HG03196 (cell line): ENCODE results near the gene OR52W1.

Experiments
- ATAC-seq: cut with Tn5 transposase; IDR thresholded peaks from one replicate; pipeline ENCODE4 v1.9.1; 2021; ENCODE audit not compliant: unreplicated experiment

Gene OR52W1, protein sequence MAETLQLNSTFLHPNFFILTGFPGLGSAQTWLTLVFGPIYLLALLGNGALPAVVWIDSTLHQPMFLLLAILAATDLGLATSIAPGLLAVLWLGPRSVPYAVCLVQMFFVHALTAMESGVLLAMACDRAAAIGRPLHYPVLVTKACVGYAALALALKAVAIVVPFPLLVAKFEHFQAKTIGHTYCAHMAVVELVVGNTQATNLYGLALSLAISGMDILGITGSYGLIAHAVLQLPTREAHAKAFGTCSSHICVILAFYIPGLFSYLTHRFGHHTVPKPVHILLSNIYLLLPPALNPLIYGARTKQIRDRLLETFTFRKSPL

GRCh38 chr11:6199174-6199810 lies at the start of gene OR52W1:
OR52W1 (plus strand) TSS chr11:6199224; CDS start chr11:6199224, 0 bp downstream.
- ATAC-seq, result no peak

- ATAC-seq, result no peak
Measured at GRCh38 chr11:6151117-6151516, 47.9 kb upstream of the OR52W1 start.

DNA sequence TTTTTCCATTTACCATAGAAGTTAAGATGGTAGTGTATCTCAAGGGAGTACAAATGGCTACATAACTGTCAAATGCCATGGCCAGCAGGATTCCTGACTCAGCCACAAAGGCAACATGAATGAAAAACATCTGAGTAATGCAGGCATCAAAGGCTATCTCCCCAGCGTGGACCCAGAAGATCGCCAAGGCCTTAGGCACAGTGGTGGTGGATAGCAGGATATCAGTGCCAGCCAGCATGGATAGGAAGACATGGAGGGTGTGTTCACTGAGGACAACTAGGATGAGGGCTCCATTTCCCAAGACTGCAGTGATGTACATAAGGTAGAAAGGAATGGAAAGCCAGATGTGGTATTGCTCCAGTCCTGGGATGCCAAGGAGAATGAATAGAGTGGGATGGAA lies 46.9 kb upstream of the OR52W1 start:
- no peak for ATAC-seq

DNA sequence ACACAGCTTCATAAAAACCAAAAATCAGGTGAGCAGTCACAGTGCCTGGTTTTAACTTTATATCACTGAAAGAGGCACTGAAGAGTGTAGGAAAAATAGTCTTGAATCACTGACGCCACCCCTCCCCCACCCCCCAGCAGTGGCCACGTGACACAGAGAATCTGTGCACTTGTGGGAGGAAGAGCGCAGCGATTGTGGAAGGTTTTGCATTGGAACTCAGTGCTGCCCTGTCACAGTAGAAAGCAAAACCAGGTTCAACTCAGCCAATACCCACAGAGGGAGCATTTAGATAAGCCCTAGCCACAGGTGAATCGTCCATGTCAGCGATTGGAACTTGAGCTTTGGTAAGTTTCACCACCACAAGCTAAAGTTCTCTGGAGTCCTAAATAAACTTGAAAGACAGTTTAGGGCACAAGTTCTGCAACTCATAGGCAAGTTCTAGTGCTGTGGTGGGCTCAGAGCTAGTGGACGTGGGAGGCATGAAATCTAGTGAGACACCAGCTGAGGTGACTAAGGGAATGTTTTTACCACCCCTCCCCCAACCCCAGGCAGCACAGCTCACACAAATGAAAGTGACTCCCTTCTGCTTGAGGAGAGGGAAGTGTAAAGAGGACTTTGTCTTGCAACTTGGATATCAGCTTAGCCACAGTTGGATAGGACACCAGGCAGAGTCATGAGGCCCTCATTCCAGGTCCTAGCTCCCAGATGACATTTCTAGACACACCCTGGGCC lies 42.2 kb upstream of the OR52W1 start:
- ATAC-seq, result no peak

DNA sequence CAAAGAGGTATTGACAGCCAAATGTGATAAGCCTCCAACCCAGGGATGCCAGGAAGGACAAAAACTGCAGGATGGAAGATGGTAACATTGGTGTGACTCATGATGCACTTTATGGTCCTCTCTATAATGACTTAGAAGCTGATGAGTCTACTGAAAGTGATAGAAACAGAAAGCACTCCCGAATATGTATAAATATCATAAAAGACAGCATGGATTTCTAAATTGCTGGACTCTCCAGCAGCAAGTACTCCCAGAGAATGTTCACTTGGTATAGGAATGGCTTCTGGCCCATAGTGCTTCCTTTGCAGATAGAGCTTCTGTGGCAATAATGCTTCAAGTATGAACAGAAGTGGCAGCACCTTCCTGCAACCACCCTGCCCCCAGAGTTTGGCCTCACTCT lies 28.8 kb upstream of the OR52W1 start, which contains the start of gene OR52B2:
OR52B2 (minus strand) TSS at position 101 of the 400 bp plus-strand sequence; CDS start at position 101, 0 bp downstream.
- no peak for ATAC-seq

- ATAC-seq, result no peak
Measured at GRCh38 chr11:6175440-6175839, 23.6 kb upstream of the OR52W1 start.

- ATAC-seq, result no peak
Measured at GRCh38 chr11:6191742-6192141, 7.3 kb upstream of the OR52W1 start.

- no peak for ATAC-seq
Measured at GRCh38 chr11:6194065-6194581, 4.9 kb upstream of the OR52W1 start.

DNA sequence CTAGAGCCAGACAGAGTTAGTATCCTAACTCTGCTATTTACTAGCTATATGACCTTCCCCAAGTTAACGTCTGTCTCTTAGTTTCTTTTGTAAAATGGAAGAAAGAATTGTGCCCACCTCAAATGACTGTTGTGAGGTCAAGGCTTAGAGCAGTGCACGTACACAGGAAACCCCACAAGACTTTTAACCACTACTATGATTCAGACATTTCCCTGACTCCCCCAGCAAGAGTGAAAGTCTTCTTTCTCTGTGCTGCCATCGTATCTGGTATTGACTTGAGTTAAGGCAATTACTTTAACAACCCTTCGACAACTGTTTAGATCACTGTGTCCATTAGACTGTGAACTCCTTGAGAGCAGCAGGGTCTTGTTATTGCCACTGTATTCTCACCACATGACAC lies 2.6 kb upstream of the OR52W1 start:
- no peak for ATAC-seq

GRCh38 chr11:6197466-6198200 lies 1.4 kb upstream of the OR52W1 start:
- ATAC-seq, result no peak

DNA sequence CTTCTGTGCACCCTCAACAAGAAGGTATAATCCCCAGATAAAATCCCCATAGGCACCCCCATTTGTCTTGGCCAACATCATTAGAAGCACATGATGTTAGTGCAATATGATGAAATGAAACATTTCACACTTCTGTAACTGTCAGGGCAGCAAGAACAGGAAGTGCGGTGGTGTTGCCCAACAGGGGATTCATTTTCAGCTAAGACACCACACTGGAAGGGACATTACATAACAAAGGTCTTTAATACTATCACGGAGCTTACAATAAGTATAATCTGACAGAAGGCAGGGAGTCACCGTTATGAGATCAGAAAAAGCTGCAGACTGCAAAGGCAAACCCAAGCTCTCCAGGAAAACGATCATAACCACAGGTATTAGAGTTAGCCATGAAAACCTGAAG lies 2.0 kb downstream of the OR52W1 start:
- no peak for ATAC-seq

DNA sequence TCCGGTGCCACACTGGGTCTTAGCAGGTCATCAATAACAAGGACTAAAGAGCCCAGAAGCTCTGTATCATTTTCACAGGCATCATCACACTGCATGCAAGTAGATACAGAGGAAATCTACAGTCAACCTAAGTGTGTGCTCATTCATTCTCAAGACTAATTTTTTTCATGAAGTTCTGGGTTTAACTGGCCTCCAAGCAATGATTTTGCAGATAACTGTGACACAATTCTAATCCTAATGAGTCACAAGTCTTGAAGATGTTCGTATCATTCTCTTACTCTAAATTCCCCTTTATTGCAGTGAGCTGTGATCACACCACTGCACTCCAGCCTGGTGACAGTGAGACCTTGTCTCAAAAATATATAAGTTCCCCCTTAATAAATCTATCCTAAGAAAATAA lies 2.5 kb downstream of the OR52W1 start:
- ATAC-seq, result no peak

GRCh38 chr11:6202041-6202440 lies 3.0 kb downstream of the OR52W1 start:
- no peak for ATAC-seq

DNA sequence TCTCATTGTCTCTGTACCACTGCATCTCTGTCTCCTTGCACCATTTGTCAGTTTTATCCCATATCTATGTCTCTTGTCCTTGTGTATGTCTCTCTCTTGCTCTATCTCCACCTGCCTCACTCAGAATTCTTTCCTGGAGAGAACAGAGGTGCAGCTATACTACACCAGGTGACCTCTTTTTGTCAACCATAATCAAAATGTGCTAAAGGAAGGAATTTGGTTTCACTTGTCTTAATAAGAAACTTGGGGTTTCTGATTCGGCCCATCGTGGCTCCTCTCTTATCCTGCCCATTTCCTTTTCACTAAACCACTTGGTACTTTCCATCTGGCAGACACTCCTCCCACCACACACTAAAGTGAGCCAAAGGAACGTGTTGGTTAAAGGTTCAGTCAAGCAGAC lies 4.3 kb downstream of the OR52W1 start:
- peak; percentile 75 for ATAC-seq

DNA sequence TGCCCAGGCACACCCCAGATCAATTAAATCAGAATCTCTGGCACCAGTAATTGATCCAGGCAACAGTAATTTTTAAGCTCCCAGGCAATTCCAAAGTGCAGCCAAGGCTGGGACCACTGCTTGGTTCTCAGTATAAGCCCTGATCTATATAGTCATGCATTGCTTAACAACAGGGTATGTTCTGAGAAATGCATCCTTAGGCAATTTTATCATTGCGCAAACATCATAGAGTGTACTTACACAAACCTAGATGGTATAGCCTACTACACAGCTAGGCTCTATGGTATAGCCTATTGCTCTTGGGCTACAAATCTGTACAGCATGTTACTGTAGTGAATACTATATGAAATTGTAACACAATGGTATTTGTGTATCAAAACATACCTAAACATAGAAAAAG lies 5.7 kb downstream of the OR52W1 start:
- ATAC-seq, result no peak

DNA sequence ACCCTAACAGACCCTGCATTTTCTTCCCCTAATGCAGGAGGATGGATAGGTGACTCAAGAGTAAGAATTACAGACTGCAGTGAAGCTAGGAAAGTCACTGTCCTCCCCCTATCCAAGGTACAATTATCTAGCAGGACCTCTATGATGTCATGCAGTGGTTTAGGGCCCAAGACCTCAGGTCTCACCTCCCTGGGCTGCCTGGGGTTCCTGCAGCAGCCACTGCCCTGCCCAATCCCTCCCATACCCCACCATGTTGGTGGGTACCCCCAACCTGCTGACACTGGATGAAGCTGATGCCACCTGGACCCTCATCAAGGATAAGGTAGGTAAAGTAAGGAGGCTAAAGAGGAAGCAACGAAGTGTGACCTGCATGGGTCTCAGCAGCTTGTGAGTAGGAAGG lies 6.3 kb downstream of the OR52W1 start, which contains the start of gene C11orf42:
C11orf42 (plus strand) TSS at position 192 of the 400 bp plus-strand sequence; CDS start at position 251, 59 bp downstream.
- ATAC-seq, result no peak

DNA sequence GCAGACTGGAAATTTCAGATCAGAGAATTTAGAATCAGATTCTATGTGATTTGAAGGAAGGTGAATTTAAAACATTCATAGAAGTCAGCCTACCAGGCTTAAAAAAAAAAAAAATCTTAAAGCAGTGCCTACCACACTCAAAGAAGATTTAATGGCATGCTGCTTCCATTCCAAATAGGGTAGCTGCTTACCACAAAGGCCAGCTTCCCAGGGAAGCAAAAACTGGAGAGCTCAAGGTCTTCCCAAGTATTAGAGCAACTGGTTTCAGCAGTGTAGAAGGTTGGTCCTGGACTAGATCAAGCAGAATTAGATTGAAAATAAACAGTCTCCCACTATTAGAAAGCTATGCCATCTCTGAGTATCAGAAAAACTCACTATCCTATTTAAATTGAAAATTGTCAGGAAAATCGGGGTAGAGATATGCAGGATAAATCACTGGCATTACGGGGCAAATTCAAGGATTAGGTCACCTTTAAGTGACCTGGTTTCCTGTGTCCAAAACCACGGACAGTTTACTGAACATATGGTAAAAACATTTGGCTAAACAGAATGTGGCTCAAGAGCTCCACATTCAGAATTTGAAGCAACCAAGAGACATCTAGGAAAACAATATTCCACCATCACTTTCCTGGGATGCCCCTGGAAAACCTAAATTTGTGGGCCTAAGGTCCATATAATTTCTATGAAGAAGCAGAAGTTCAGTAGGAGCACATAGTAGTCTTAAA lies 7.6 kb downstream of the OR52W1 start:
- ATAC-seq, result no peak

GRCh38 chr11:6209801-6210200 lies 10.8 kb downstream of the OR52W1 start:
- ATAC-seq, result no peak

GRCh38 chr11:6210274-6210955 lies 11.4 kb downstream of the OR52W1 start:
- no peak for ATAC-seq

GRCh38 chr11:6214530-6214929 lies 15.5 kb downstream of the OR52W1 start:
- no peak for ATAC-seq
